ENCODE results near the gene ELAC2. TPM values are rescaled to one million over a fixed set of nuclear protein-coding genes. Genes with fewer than 3 reads are reported as not detected.

Gene ELAC2
- total and polyA plus RNA-seq, 2 of the 4 experiments (the other 2 are of a cell fraction): 75.2 to 80.7 TPM

- in situ Hi-C loops (cut with MboI; ENCODE audit: low sequenced_read_pairs) (no loop called here), intact Hi-C loops (cut with micrococcal nuclease) (no loop called here), dilution Hi-C loops (cut with HindIII; ENCODE audit: low sequenced_read_pairs, unreplicated experiment) (no loop called here)
- Histone ChIP-seq H2BK5ac (ENCODE audit: low read depth, low read length, poor library complexity, severe bottlenecking) (no peak overlapping the region), H2BK20ac (ENCODE audit: low read depth, low read length) (no peak overlapping the region), H3K18ac (ENCODE audit: low read depth, low read length) (no peak overlapping the region), H2AFZ (replicated peaks; ENCODE audit: low read length, poor library complexity) (no peak overlapping the region), H3K4me3 (ENCODE audit: insufficient read depth, low read depth, low read length) (no peak overlapping the region), H3K9me1 (ENCODE audit: insufficient read depth, low read length) (no peaks in the 10 kb centered on the region), H2AK5ac (ENCODE audit: low read depth, low read length) (no peak overlapping the region), H2AK9ac (replicated peaks; ENCODE audit: low read depth, low read length, poor library complexity) (no peak overlapping the region), H3K23ac (ENCODE audit: low read depth, low read length) (no peak overlapping the region), H4K8ac (ENCODE audit: low read depth in 2 of 2, low read length in 2 of 2) (no peak overlapping the region), H3K27me3 (ENCODE audit: control insufficient read depth, insufficient read depth, low read length) (no peaks in the 10 kb centered on the region), H3K4ac (ENCODE audit: low read depth, low read length) (no peak overlapping the region), H3K4me1 (ENCODE audit: control insufficient read depth, insufficient read depth, low read length) (no peaks in the 10 kb centered on the region), H3K14ac (replicated peaks; ENCODE audit: low read depth, low read length) (no peak overlapping the region), H2BK120ac (ENCODE audit: low read depth, low read length) (no peak overlapping the region), H4K20me1 (ENCODE audit: insufficient read depth, low read length) (no peaks in the 10 kb centered on the region), H3K56ac (ENCODE audit: extremely low read depth, insufficient read depth, low read length) (no peak overlapping the region), H3K9me3 (ENCODE audit: control insufficient read depth, insufficient read depth, low read length) (no peaks in the 10 kb centered on the region), H3K27ac (ENCODE audit: insufficient read depth, low read length) (no peak overlapping the region), H3K9ac (ENCODE audit: low read depth, low read length) (no peak overlapping the region), H3K79me1 (ENCODE audit: low read depth in 1 of 2, low read length in 2 of 2) (no peaks in the 10 kb centered on the region), H4K5ac (ENCODE audit: low read depth, low read length) (no peak overlapping the region), H3K4me2 (ENCODE audit: low read depth, low read length) (no peak overlapping the region), H2BK15ac (ENCODE audit: low read depth, low read length) (no peak overlapping the region), H3K36me3 (ENCODE audit: control insufficient read depth, insufficient read depth, low read length) (peaks cover 80% of the 10 kb centered on the region), H4K91ac (ENCODE audit: insufficient read depth, low read depth, low read length) (no peak overlapping the region)
- CTCF ChIA-PET: no interaction called here
- TF ChIP-seq RFX5 (IDR thresholded peaks at IDR 0.05; ENCODE audit: low read depth, low read length) (no peak), CHD1 (IDR thresholded peaks at IDR 0.05; ENCODE audit: low read depth, low read length) (no peak), FOS (IDR thresholded peaks at IDR 0.05; ENCODE audit: low read depth, low read length) (no peak), ELK1 (IDR thresholded peaks at IDR 0.05; ENCODE audit: borderline replicate concordance, low read depth, low read length) (no peak), RCOR1 (IDR thresholded peaks at IDR 0.05; ENCODE audit: insufficient replicate concordance, low read length) (no peak)
- DNase-seq (no peak), ATAC-seq (ENCODE audit: low read depth) (no peak)
- BruUV-seq (replicated peaks): no TSS peak
- WGBS, 2 experiments (ENCODE audit: extremely low coverage in 2 of 2, insufficient read length in 1 of 2): 87% methylated on average over 8 of the region's 19 CpGs; no CpG with 5 or more reads in 1 of the 2 experiments
- POLR2A ChIA-PET (ENCODE audit: unreplicated experiment): no interaction called here
Measured at GRCh38 chr17:12994341-12995074, 23.3 kb downstream of the ELAC2 start.
